Prostate gland (tissue), 2 donors: ENCODE measurements around the gene SIRT2. TPM values are rescaled to one million over a fixed set of nuclear protein-coding genes. Genes with fewer than 3 reads are reported as not detected.

Source experiments
- DNase-seq: peaks from one replicate; pipeline ENCODE4 v3.0.0-alpha.2; 2019; ENCODE audit warnings: low spot score
- H3K27ac ChIP-seq, 2 donors: fragments of 200-600 bp; sonication (generic); 2 replicates each; pipeline ENCODE4 v1.5.1; 2017 to 2019
- H3K27me3 ChIP-seq: fragments of 200-600 bp; sonication (generic); replicated peaks from 2 replicates; pipeline ENCODE4 v1.5.1; 2019; ENCODE audit not compliant: insufficient read depth
- H3K36me3 ChIP-seq, 2 donors: fragments of 200-600 bp; sonication (generic); 1 replicate in 1 of 2; 2 replicates in 1 of 2; pipeline versions ENCODE4 v1.5.1 to v1.8.1; 2017 to 2019
- H3K4me1 ChIP-seq: fragments of 200-600 bp; sonication (generic); replicated peaks from 2 replicates; pipeline ENCODE4 v1.5.1; 2019
- H3K4me3 ChIP-seq, 2 donors: fragments of 200-600 bp; sonication (generic); 2 replicates each; pipeline ENCODE4 v1.5.1; 2017 to 2019
- H3K9me3 ChIP-seq: fragments of 200-600 bp; sonication (generic); 2 replicates; pipeline ENCODE4 v1.5.1; 2017
- POLR2A ChIP-seq: fragments of 450-650 bp; IDR thresholded peaks from one replicate; pipeline ENCODE4 v1.6.1; 2016; ENCODE audit warnings: antibody characterized with exemption, mild to moderate bottlenecking
- POLR2AphosphoS5 ChIP-seq: sonication (generic); formaldehyde crosslinking; IDR thresholded peaks from one replicate; pipeline ENCODE4 v1.6.1; 2017; ENCODE audit warnings: antibody characterized with exemption
- WGBS: methylation state at CpG from one replicate; pipeline ENCODE4 v1.1.5; 2018; 5-methylcytosine and 5-hydroxymethylcytosine counted together
- intact Hi-C: fragments of 100-400 bp; cut with DNase I; formaldehyde crosslinking; loops from one replicate; pipeline ENCODE4 v1.14.2; 2022
- total RNA-seq, 2 donors: library from RNA; depleted of rRNA; stranded (reverse); fragments of >200 nt; gene quantifications; one replicate each; pipeline ENCODE4 v1.1.0, GENCODE V29; 2016
- TF ChIP-seq, protein P1 (sequence below), 4 experiments: fragments of 200-600 bp in 2 of 4; fragments of 450-650 bp in 2 of 4; sonication (generic) in 2 of 4; IDR thresholded peaks; 1 replicate in 3 of 4; 2 replicates in 1 of 4; pipeline ENCODE4 v1.5.1; 2016 to 2019; ENCODE audit warnings: antibody characterized with exemption in 4 of 4, mild to moderate bottlenecking in 2 of 4, moderate library complexity in 2 of 4

The SIRT2 gene
- total RNA-seq, 2 donors from 2014 or later: 55.8 to 89.0 TPM

DNA sequence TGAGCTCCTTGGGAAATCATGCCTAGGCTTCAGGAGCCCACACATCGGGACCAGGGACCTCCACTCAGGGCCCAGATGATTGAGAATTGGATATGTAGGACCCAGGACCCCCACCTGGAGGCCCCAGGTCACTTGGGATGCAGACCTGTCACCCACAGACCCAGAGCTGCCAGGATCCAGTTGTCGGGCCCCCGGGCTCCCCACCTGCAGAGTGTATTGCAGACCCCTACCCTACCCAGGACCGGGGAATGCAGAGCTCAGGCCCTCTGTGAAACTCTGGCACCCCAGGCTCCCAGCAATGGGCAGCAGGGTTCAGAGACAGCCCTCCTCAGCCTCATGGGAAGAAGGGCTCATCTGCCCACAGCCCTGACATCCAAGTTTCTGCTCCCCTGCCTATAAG is 6.2 kb upstream of the SIRT2 start:
- no peak overlapping the region for H3K4me3 ChIP-seq
- H3K4me1 ChIP-seq: peaks cover 4% of the 10 kb centered on the region
- TF ChIP-seq, protein P1, sequence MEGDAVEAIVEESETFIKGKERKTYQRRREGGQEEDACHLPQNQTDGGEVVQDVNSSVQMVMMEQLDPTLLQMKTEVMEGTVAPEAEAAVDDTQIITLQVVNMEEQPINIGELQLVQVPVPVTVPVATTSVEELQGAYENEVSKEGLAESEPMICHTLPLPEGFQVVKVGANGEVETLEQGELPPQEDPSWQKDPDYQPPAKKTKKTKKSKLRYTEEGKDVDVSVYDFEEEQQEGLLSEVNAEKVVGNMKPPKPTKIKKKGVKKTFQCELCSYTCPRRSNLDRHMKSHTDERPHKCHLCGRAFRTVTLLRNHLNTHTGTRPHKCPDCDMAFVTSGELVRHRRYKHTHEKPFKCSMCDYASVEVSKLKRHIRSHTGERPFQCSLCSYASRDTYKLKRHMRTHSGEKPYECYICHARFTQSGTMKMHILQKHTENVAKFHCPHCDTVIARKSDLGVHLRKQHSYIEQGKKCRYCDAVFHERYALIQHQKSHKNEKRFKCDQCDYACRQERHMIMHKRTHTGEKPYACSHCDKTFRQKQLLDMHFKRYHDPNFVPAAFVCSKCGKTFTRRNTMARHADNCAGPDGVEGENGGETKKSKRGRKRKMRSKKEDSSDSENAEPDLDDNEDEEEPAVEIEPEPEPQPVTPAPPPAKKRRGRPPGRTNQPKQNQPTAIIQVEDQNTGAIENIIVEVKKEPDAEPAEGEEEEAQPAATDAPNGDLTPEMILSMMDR (IDR thresholded peaks at IDR 0.05): no peak
- TF ChIP-seq POLR2A (no peak), POLR2AphosphoS5 (no peak)
- H3K36me3 ChIP-seq: peaks cover 4 to 8% of the 10 kb centered on the region in 2 donors
- H3K27me3 ChIP-seq: no peaks in the 10 kb centered on the region
- no peaks in the 10 kb centered on the region for H3K9me3 ChIP-seq
- intact Hi-C loops: no loop called here
- DNase-seq: no peak
- 86% methylated on average over 4 of the region's 4 CpGs for WGBS
- H3K27ac ChIP-seq: no peak overlapping the region

GRCh38 chr19:38904581-38905539 is 5.4 kb upstream of the SIRT2 start:
- Histone ChIP-seq H3K27ac (no peak overlapping the region), H3K27me3 (no peaks in the 10 kb centered on the region), H3K9me3 (no peaks in the 10 kb centered on the region), H3K4me3 (no peak overlapping the region), H3K36me3 (peaks cover 4 to 8% of the 10 kb centered on the region in 2 donors), H3K4me1 (peaks cover 4% of the 10 kb centered on the region)
- 92% methylated on average over 35 of the region's 35 CpGs for WGBS
- DNase-seq: no peak
- intact Hi-C loops: no loop called here
- TF ChIP-seq POLR2A (no peak), POLR2AphosphoS5 (no peak)
- TF ChIP-seq, protein P1 (IDR thresholded peaks at IDR 0.05): no peak

DNA sequence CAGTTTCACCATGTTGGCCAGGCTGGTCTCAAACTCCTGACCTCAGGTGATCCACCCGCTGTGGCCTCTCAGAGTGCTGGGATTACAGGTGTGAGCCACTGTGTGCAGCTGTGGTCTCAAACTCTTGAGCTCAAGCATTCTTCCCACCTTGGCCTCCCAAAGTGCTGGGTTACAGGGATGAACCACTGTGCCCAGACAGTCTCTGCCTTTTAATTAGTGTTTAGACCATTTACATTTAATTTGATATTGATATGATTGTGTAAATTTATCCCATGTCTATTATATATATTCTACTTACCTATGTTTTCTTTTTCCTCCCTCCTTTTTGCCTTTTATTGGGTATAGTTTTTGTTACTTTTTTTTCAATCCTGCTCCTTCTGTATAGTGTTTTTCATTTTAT is 2.3 kb upstream of the SIRT2 start:
- Histone ChIP-seq H3K9me3 (no peaks in the 10 kb centered on the region), H3K36me3 (peaks cover 0 to 8% of the 10 kb centered on the region in 2 donors), H3K4me3 (no peak overlapping the region), H3K4me1 (peaks cover 4% of the 10 kb centered on the region), H3K27ac (no peak overlapping the region), H3K27me3 (no peaks in the 10 kb centered on the region)
- TF ChIP-seq POLR2A (no peak), POLR2AphosphoS5 (no peak)
- TF ChIP-seq, protein P1 (IDR thresholded peaks at IDR 0.05): no peak
- intact Hi-C loops: no loop called here
- DNase-seq: no peak
- WGBS: 93% methylated on average over 1 of the region's 1 CpG

GRCh38 chr19:38900743-38901190 is 1.3 kb upstream of the SIRT2 start:
- TF ChIP-seq, protein P1 (IDR thresholded peaks at IDR 0.05): no peak
- TF ChIP-seq POLR2AphosphoS5: no peak
- TF ChIP-seq POLR2A: no peak
- intact Hi-C loops: no loop called here
- peaks cover 0 to 8% of the 10 kb centered on the region in 2 donors for H3K36me3 ChIP-seq
- peaks cover 4% of the 10 kb centered on the region for H3K4me1 ChIP-seq
- peak overlapping the region in 1 of 2 donors; percentile 76 for H3K4me3 ChIP-seq
- no peak for DNase-seq
- H3K27ac ChIP-seq: peak overlapping the region in 1 of 2 donors; percentile 82
- H3K9me3 ChIP-seq: no peaks in the 10 kb centered on the region
- 35% methylated on average over 3 of the region's 3 CpGs for whole genome bisulfite sequencing
- no peaks in the 10 kb centered on the region for H3K27me3 ChIP-seq
